HepG2 (cell line): ENCODE measurements around the gene CNOT2. TPM values are rescaled to one million over a fixed set of nuclear protein-coding genes. Genes with fewer than 3 reads are reported as not detected.
A peak's percentile ranks its signal among the peaks of the same experiment; 100 is the strongest.

ENCODE experiments used
- ARID4A ChIP-seq: sonication (generic); formaldehyde crosslinking; IDR thresholded peaks from 2 replicates; pipeline ENCODE4 v1.5.0; 2020; ENCODE audit warnings: mild to moderate bottlenecking, missing genetic modification reagents, borderline replicate concordance
- ATF4 ChIP-seq, 2 experiments: fragments of 450-650 bp in 1 of 2; sonication (generic) in 1 of 2; formaldehyde crosslinking; IDR thresholded peaks; 2 replicates each; pipeline versions ENCODE4 v1.5.0 to v1.8.0; 2020 to 2022; ENCODE audit warnings: mild to moderate bottlenecking in 1 of 2, missing genetic modification reagents in 1 of 2
- DZIP1 ChIP-seq: sonication (generic); formaldehyde crosslinking; IDR thresholded peaks from 2 replicates; pipeline ENCODE4 v1.5.0; 2020; ENCODE audit warnings: mild to moderate bottlenecking, missing genetic modification reagents
- GTF2F1 ChIP-seq: fragments of 150-350 bp; IDR thresholded peaks from 2 replicates; pipeline ENCODE4 v1.6.1; 2014; ENCODE audit warnings: low read length
- MXD3 ChIP-seq: IDR thresholded peaks from 2 replicates; pipeline ENCODE4 v1.6.1; 2016; ENCODE audit warnings: mild to moderate bottlenecking, missing biosample characterization, missing genetic modification reagents
- MXI1 ChIP-seq: IDR thresholded peaks from 3 replicates; pipeline ENCODE4 v1.6.1; 2012; ENCODE audit warnings: low read depth, low read length, inconsistent platforms, borderline replicate concordance
- NFYC ChIP-seq: IDR thresholded peaks from 2 replicates; pipeline ENCODE4 v1.6.1; 2016; ENCODE audit warnings: missing genetic modification reagents, missing compliant biosample characterization
- RBFOX2 ChIP-seq: fragments of 200-400 bp; formaldehyde crosslinking; IDR thresholded peaks from 2 replicates; pipeline ENCODE4 v1.6.1; 2017; ENCODE audit warnings: low read depth, mild to moderate bottlenecking, low read length
- ZFP91 ChIP-seq: sonication (generic); formaldehyde crosslinking; IDR thresholded peaks from 2 replicates; pipeline ENCODE4 v1.9.0; 2022; ENCODE audit warnings: missing genetic modification reagents, mild to moderate bottlenecking, borderline replicate concordance
- ZNF383 ChIP-seq: sonication (generic); formaldehyde crosslinking; IDR thresholded peaks from 2 replicates; pipeline ENCODE4 v1.4.0; 2020; ENCODE audit warnings: missing genetic modification reagents, mild to moderate bottlenecking, borderline replicate concordance
- ZNF557 ChIP-seq: sonication (generic); formaldehyde crosslinking; IDR thresholded peaks from 2 replicates; pipeline ENCODE4 v1.4.0; 2020; ENCODE audit warnings: missing genetic modification reagents
- polyA plus RNA-seq, 8 experiments: library from polyadenylated mRNA; depleted of rRNA in 3 of 8; stranded (reverse) in 7 of 8; unstranded in 1 of 8; fragments of >200 nt; fragmentation: Illumina TruSeq in 4 of 8; extraction: Trizol in 4 of 8; gene quantifications; 2 replicates each; pipeline versions ENCODE4 v1.2.1 to v1.2.3, GENCODE V29; 2011 to 2016; ENCODE audit warnings: low read depth in 4 of 8, missing spikeins in 1 of 8, mixed read lengths in 1 of 8; ENCODE audit not compliant: insufficient read depth in 1 of 8
- total RNA-seq, 5 experiments: library from RNA; depleted of rRNA; stranded (reverse); fragments of >200 nt; fragmentation: Illumina TruSeq; extraction: Trizol; gene quantifications; 2 replicates each; pipeline ENCODE4 v1.2.3, GENCODE V29; 2016; ENCODE audit warnings: low read depth in 1 of 5
- TF ChIP-seq, protein P1 (sequence below): sonication (generic); formaldehyde crosslinking; IDR thresholded peaks from 2 replicates; pipeline ENCODE4 v1.4.0; 2020; ENCODE audit warnings: missing genetic modification reagents

The CNOT2 gene
- total and polyA plus RNA-seq, 2 of the 13 experiments (the other 11 are each of a cell fraction or from before 2014, with no cell fraction given), result 54.5 to 76.6 TPM

GRCh38 chr12:70365648-70366518, 122.7 kb downstream of the CNOT2 start, which contains the start of gene KCNMB4 (continued):
- TF ChIP-seq ZFP91 (CRISPR knock-in tag) (peak; percentile 54; the same call in 1 of the 2 replicates), ATF4 (CRISPR knock-in tag; IDR thresholded peaks at IDR 0.05) (no peak), GTF2F1 (no peak), MXI1 (peak; percentile 45; the same call in 1 of the 3 replicates), ZNF383 (CRISPR knock-in tag) (no peak), ZNF557 (CRISPR knock-in tag) (no peak), RBFOX2 (no peak), ARID4A (peak; percentile 73), DZIP1 (CRISPR knock-in tag) (no peak), MXD3 (CRISPR knock-in tag) (0 out of 2 replicates have a peak, but pooled peaks have one; percentile 22), NFYC (CRISPR knock-in tag) (no peak)
- TF ChIP-seq, protein P1, sequence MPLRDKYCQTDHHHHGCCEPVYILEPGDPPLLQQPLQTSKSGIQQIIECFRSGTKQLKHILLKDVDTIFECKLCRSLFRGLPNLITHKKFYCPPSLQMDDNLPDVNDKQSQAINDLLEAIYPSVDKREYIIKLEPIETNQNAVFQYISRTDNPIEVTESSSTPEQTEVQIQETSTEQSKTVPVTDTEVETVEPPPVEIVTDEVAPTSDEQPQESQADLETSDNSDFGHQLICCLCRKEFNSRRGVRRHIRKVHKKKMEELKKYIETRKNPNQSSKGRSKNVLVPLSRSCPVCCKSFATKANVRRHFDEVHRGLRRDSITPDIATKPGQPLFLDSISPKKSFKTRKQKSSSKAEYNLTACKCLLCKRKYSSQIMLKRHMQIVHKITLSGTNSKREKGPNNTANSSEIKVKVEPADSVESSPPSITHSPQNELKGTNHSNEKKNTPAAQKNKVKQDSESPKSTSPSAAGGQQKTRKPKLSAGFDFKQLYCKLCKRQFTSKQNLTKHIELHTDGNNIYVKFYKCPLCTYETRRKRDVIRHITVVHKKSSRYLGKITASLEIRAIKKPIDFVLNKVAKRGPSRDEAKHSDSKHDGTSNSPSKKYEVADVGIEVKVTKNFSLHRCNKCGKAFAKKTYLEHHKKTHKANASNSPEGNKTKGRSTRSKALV (CRISPR knock-in tag), result 0 out of 2 replicates have a peak, but pooled peaks have one; percentile 47
